ENCODE results near the gene SLK.

DNA sequence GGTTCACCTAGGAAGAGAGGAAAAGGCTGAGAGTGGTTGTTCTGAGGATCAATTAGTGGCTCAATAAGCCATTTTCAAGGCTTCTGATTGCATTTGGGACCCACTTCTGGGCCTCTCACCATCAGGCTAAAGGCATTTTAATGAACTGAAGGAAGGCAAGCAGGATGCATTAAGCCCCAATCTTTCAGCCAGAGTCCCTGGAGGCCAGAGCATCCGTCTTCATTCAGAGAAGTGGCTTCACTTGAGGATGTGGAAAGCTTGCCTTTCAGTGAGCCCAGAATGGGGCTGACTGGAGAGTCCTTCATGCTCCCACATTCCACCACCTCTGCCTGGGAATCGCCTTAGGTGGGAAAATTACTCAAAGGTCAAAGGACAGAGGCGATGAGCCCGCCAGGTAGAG, 76.9 kb downstream of the SLK start:
- TF ChIP-seq POLR2A (IDR thresholded peaks at IDR 0.05; ENCODE audit: low read depth, low read length) (no peak), POLR2AphosphoS5 (IDR thresholded peaks at IDR 0.05; ENCODE audit: low read depth, low read length) (no peak), TAF1 (IDR thresholded peaks at IDR 0.05; ENCODE audit: borderline replicate concordance, low read depth, low read length) (no peak)
